ENCODE measurements around the gene FKBP15. TPM values are rescaled to one million over a fixed set of nuclear protein-coding genes. Genes with fewer than 3 reads are reported as not detected.

Gene FKBP15
- total and polyA plus RNA-seq, 2 donors (not counting 3 experiments of a cell fraction or from before 2014, with no cell fraction given): 16.8 to 26.8 TPM

GRCh38 chr9:113186137-113186755 lies 34.8 kb downstream of the FKBP15 start:
- H3K36me3 ChIP-seq (ENCODE audit: control insufficient read depth in 2 of 2, extremely low read depth in 1 of 2, insufficient read depth in 2 of 2, low read length in 2 of 2): peaks cover 20 to 39% of the 10 kb centered on the region in 2 experiments
- POLR2A ChIA-PET: no interaction called here
- dilution Hi-C loops (cut with MboI; ENCODE audit: extremely low pct_ligation_motif_present, low sequenced_read_pairs) (no loop called here), intact Hi-C loops (cut with micrococcal nuclease) (no loop called here)
- H3K27ac ChIP-seq (ENCODE audit: insufficient read depth, low read depth, low read length): no peak overlapping the region
- FAIRE-seq (no peak), DNase-seq (ENCODE audit: low read depth, low spot score) (no peak)
- TF ChIP-seq, protein P1, sequence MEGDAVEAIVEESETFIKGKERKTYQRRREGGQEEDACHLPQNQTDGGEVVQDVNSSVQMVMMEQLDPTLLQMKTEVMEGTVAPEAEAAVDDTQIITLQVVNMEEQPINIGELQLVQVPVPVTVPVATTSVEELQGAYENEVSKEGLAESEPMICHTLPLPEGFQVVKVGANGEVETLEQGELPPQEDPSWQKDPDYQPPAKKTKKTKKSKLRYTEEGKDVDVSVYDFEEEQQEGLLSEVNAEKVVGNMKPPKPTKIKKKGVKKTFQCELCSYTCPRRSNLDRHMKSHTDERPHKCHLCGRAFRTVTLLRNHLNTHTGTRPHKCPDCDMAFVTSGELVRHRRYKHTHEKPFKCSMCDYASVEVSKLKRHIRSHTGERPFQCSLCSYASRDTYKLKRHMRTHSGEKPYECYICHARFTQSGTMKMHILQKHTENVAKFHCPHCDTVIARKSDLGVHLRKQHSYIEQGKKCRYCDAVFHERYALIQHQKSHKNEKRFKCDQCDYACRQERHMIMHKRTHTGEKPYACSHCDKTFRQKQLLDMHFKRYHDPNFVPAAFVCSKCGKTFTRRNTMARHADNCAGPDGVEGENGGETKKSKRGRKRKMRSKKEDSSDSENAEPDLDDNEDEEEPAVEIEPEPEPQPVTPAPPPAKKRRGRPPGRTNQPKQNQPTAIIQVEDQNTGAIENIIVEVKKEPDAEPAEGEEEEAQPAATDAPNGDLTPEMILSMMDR (IDR thresholded peaks at IDR 0.05; ENCODE audit: extremely low read depth in 1 of 2, insufficient read depth in 1 of 2, low read depth in 1 of 2, low read length in 2 of 2): no peak
- TF ChIP-seq MAX (IDR thresholded peaks at IDR 0.05; ENCODE audit: insufficient read depth, insufficient read length) (no peak), GATA2 (IDR thresholded peaks at IDR 0.05; ENCODE audit: insufficient read depth, insufficient read length, low read depth, low read length) (no peak)
- no peaks in the 10 kb centered on the region for H3K9me3 ChIP-seq (replicated peaks; ENCODE audit: control insufficient read depth, insufficient read depth, low read length)
- no peak overlapping the region for H3K9ac ChIP-seq (replicated peaks; ENCODE audit: extremely low read depth, insufficient read depth, low read length)
- H3K9me1 ChIP-seq (replicated peaks; ENCODE audit: control insufficient read depth, extremely low read depth, insufficient read depth, low read length): no peaks in the 10 kb centered on the region
- no peaks in the 10 kb centered on the region for H3K27me3 ChIP-seq (ENCODE audit: control insufficient read depth in 2 of 2, insufficient read depth in 2 of 2, low read length in 2 of 2)
- H3K4me1 ChIP-seq (ENCODE audit: control insufficient read depth, extremely low read depth, insufficient read depth, low read length): peaks cover 18% of the 10 kb centered on the region
- no peaks in the 10 kb centered on the region for H3K79me2 ChIP-seq (ENCODE audit: control insufficient read depth, insufficient read depth, low read length)
- BruUV-seq (replicated peaks): no TSS peak
- H3K4me3 ChIP-seq (replicated peaks in 1 of 3; ENCODE audit: insufficient read depth in 1 of 3, low read depth in 1 of 3, low read length in 3 of 3): no peak overlapping the region
- no peak overlapping the region for H2AFZ ChIP-seq (ENCODE audit: low read depth, low read length)
- no peaks in the 10 kb centered on the region for H4K20me1 ChIP-seq (replicated peaks; ENCODE audit: control insufficient read depth, extremely low read depth, insufficient read depth, low read length)
- H3K4me2 ChIP-seq (ENCODE audit: insufficient read depth, low read length): no peak overlapping the region
- CTCF ChIA-PET: interaction anchor here (0.7 to 1.1 kb wide), 2 partner anchors 35 to 89 kb away, joined by 3 to 5 read pairs; partner anchors contain the start of genes CDC26, PRPF4 and SLC31A2

- no peak overlapping the region for H2AFZ ChIP-seq (ENCODE audit: low read depth, low read length)
- DNase-seq (ENCODE audit: low read depth, low spot score): no peak
- dilution Hi-C loops (cut with MboI; ENCODE audit: extremely low pct_ligation_motif_present, low sequenced_read_pairs): no loop called here
- FAIRE-seq: no peak
- H3K4me3 ChIP-seq (replicated peaks in 1 of 3; ENCODE audit: insufficient read depth in 1 of 3, low read depth in 1 of 3, low read length in 3 of 3): no peak overlapping the region
- H3K4me2 ChIP-seq (ENCODE audit: insufficient read depth, low read length): no peak overlapping the region
- H3K79me2 ChIP-seq (ENCODE audit: control insufficient read depth, insufficient read depth, low read length): no peaks in the 10 kb centered on the region
- no peaks in the 10 kb centered on the region for H4K20me1 ChIP-seq (replicated peaks; ENCODE audit: control insufficient read depth, extremely low read depth, insufficient read depth, low read length)
- H3K4me1 ChIP-seq (ENCODE audit: control insufficient read depth, extremely low read depth, insufficient read depth, low read length): peaks cover 18% of the 10 kb centered on the region
- BruUV-seq (replicated peaks): no TSS peak
- CTCF ChIA-PET: no interaction called here
- POLR2A ChIA-PET: no interaction called here
- no peak overlapping the region for H3K27ac ChIP-seq (ENCODE audit: insufficient read depth, low read depth, low read length)
- intact Hi-C loops (cut with micrococcal nuclease): no loop called here
- no peaks in the 10 kb centered on the region for H3K9me3 ChIP-seq (replicated peaks; ENCODE audit: control insufficient read depth, insufficient read depth, low read length)
- TF ChIP-seq MAX (IDR thresholded peaks at IDR 0.05; ENCODE audit: insufficient read depth, insufficient read length): no peak
- TF ChIP-seq POLR2A (IDR thresholded peaks at IDR 0.05; ENCODE audit: low read depth, low read length): no peak
- TF ChIP-seq JUN (IDR thresholded peaks at IDR 0.05; ENCODE audit: borderline replicate concordance, insufficient read depth, insufficient read length, low read depth): no peak
- TF ChIP-seq MYC (IDR thresholded peaks at IDR 0.05; ENCODE audit: low read depth, low read length): no peak
- TF ChIP-seq FOS (IDR thresholded peaks at IDR 0.05; ENCODE audit: borderline replicate concordance, insufficient read depth, low read length): no peak
- TF ChIP-seq POLR2AphosphoS5 (IDR thresholded peaks at IDR 0.05; ENCODE audit: insufficient read depth, low read depth, low read length): no peak
- TF ChIP-seq EZH2 (IDR thresholded peaks at IDR 0.05; ENCODE audit: borderline replicate concordance, low read depth, low read length, severe bottlenecking): no peak
- TF ChIP-seq, protein P1 (IDR thresholded peaks at IDR 0.05; ENCODE audit: extremely low read depth in 1 of 2, insufficient read depth in 1 of 2, low read depth in 1 of 2, low read length in 2 of 2): no peak
- no peak for TF ChIP-seq GATA2 (IDR thresholded peaks at IDR 0.05; ENCODE audit: insufficient read depth, insufficient read length, low read depth, low read length)
- H3K27me3 ChIP-seq (ENCODE audit: control insufficient read depth in 2 of 2, insufficient read depth in 2 of 2, low read length in 2 of 2): no peaks in the 10 kb centered on the region
- H3K9ac ChIP-seq (replicated peaks; ENCODE audit: extremely low read depth, insufficient read depth, low read length): no peak overlapping the region
- no peaks in the 10 kb centered on the region for H3K9me1 ChIP-seq (replicated peaks; ENCODE audit: control insufficient read depth, extremely low read depth, insufficient read depth, low read length)
- peaks cover 20 to 39% of the 10 kb centered on the region in 2 experiments for H3K36me3 ChIP-seq (ENCODE audit: control insufficient read depth in 2 of 2, extremely low read depth in 1 of 2, insufficient read depth in 2 of 2, low read length in 2 of 2)
These were observed 35.8 kb downstream of the FKBP15 start for GRCh38 chr9:113185271-113185670.

Data from endothelial cell of umbilical vein (primary cell).